ENCODE measurements around the gene PLCL1. TPM values are rescaled to one million over a fixed set of nuclear protein-coding genes. Genes with fewer than 3 reads are reported as not detected.

The PLCL1 gene
- total RNA-seq, 4 donors from 2014 or later = 0.34 to 4.2 (median 1.2) TPM

GRCh38 chr2:198143156-198143555 lies 338.8 kb downstream of the PLCL1 start:
- Histone ChIP-seq H3K4me3 (no peak overlapping the region), H3K27me3 (no peaks in the 10 kb centered on the region), H3K36me3 (no peaks in the 10 kb centered on the region), H3K27ac (no peak overlapping the region), H3K4me1 (no peaks in the 10 kb centered on the region), H3K9me3 (no peaks in the 10 kb centered on the region)
- intact Hi-C loops (cut with DNase I) = no loop called here
- 48 to 64% methylated on average over 4 of the region's 4 CpGs for WGBS, 2 donors
- no peak for DNase-seq
- TF ChIP-seq CTCF (IDR thresholded peaks at IDR 0.05) = no peak
- no peak for TF ChIP-seq POLR2A (IDR thresholded peaks at IDR 0.05)

- Histone ChIP-seq H3K4me3 (no peak overlapping the region), H3K9me3 (no peaks in the 10 kb centered on the region), H3K27me3 (no peaks in the 10 kb centered on the region), H3K27ac (no peak overlapping the region), H3K4me1 (no peaks in the 10 kb centered on the region), H3K36me3 (no peaks in the 10 kb centered on the region)
- no peak for DNase-seq
- WGBS, 2 donors = 94 to 96% methylated on average over 1 of the region's 1 CpG
- TF ChIP-seq CTCF (IDR thresholded peaks at IDR 0.05) = no peak
- TF ChIP-seq POLR2A (IDR thresholded peaks at IDR 0.05) = no peak
- intact Hi-C loops (cut with DNase I) = no loop called here
These were observed 339.4 kb downstream of the PLCL1 start for GRCh38 chr2:198143793-198144192.

GRCh38 chr2:198144660-198145059 lies 340.3 kb downstream of the PLCL1 start:
- intact Hi-C loops (cut with DNase I) = no loop called here
- 20 to 31% methylated on average over 3 of the region's 3 CpGs for WGBS, 2 donors

GRCh38 chr2:198146346-198146940 lies 342.1 kb downstream of the PLCL1 start:
- intact Hi-C loops (cut with DNase I) = no loop called here
- no peaks in the 10 kb centered on the region for H3K27me3 ChIP-seq
- H3K27ac ChIP-seq = no peak overlapping the region
- no peak overlapping the region for H3K4me3 ChIP-seq
- DNase-seq = no peak
- TF ChIP-seq POLR2A (IDR thresholded peaks at IDR 0.05) = no peak
- no peak for TF ChIP-seq CTCF (IDR thresholded peaks at IDR 0.05)
- 67 to 68% methylated on average over 3 of the region's 3 CpGs for WGBS, 2 donors
- H3K4me1 ChIP-seq = no peaks in the 10 kb centered on the region
- no peaks in the 10 kb centered on the region for H3K36me3 ChIP-seq
- H3K9me3 ChIP-seq = no peaks in the 10 kb centered on the region

More at GRCh38 chr2:198144660-198145059, 340.3 kb downstream of the PLCL1 start:
- Histone ChIP-seq H3K4me3 (no peak overlapping the region), H3K27ac (no peak overlapping the region), H3K27me3 (no peaks in the 10 kb centered on the region), H3K36me3 (no peaks in the 10 kb centered on the region), H3K4me1 (no peaks in the 10 kb centered on the region), H3K9me3 (no peaks in the 10 kb centered on the region)
- no peak for TF ChIP-seq POLR2A (IDR thresholded peaks at IDR 0.05)
- no peak for TF ChIP-seq CTCF (IDR thresholded peaks at IDR 0.05)
- no peak for DNase-seq

GRCh38 chr2:198157314-198157713 lies 352.9 kb downstream of the PLCL1 start:
- DNase-seq = no peak
- Histone ChIP-seq H3K4me1 (no peaks in the 10 kb centered on the region), H3K27me3 (no peaks in the 10 kb centered on the region), H3K9me3 (peaks cover 0 to 6% (median 0%) of the 10 kb centered on the region in 3 donors), H3K4me3 (no peak overlapping the region), H3K36me3 (no peaks in the 10 kb centered on the region), H3K27ac (no peak overlapping the region)
- no peak for TF ChIP-seq CTCF (IDR thresholded peaks at IDR 0.05)
- no peak for TF ChIP-seq POLR2A (IDR thresholded peaks at IDR 0.05)
- intact Hi-C loops (cut with DNase I) = no loop called here

Measured in esophagus squamous epithelium (tissue), 5 donors.